A673 (cell line): ENCODE measurements around the gene SLC35G6. TPM values are rescaled to one million over a fixed set of nuclear protein-coding genes. Genes with fewer than 3 reads are reported as not detected.

ENCODE experiments used
- BruUV-seq: library from RNA; stranded (reverse); fragments of 400-500 nt; replicated peaks from 2 replicates; lab custom pipeline; 2021; lab: Mats Ljungman, UMichigan
- CTCF ChIA-PET: fragments of 300-600 bp; sonication (Branson Sonifier 250); formaldehyde crosslinking; loops from one replicate; lab custom pipeline; 2022; ENCODE audit warnings: antibody characterized with exemption; lab: Charles Lee
- POLR2A ChIA-PET: fragments of 300-600 bp; sonication (Branson Sonifier 250); formaldehyde crosslinking; loops from one replicate; lab custom pipeline; 2022; ENCODE audit warnings: antibody characterized with exemption; ENCODE audit not compliant: low non-redundant PET; lab: Charles Lee
- DNase-seq: peaks from one replicate; pipeline ENCODE4 v3.0.0-alpha.2; 2015; ENCODE audit warnings: low spot score
- H3K27ac ChIP-seq: fragments of 200-600 bp; sonication (generic); 2 replicates; pipeline ENCODE4 v1.5.1; 2016; ENCODE audit warnings: mixed run types, low read depth, mild to moderate bottlenecking, mixed read lengths, antibody characterized with exemption, low read length; ENCODE audit not compliant: poor library complexity, severe bottlenecking
- H3K27me3 ChIP-seq: fragments of 200-600 bp; sonication (generic); replicated peaks from 2 replicates; pipeline ENCODE4 v1.6.1; 2017; ENCODE audit warnings: mixed run types, low read depth, mild to moderate bottlenecking, mixed read lengths, antibody characterized with exemption, low read length; ENCODE audit not compliant: insufficient read depth, poor library complexity
- H3K36me3 ChIP-seq: fragments of 200-600 bp; sonication (generic); 2 replicates; pipeline ENCODE4 v1.6.1; 2016; ENCODE audit warnings: mixed run types, mild to moderate bottlenecking, mixed read lengths, antibody characterized with exemption, low read length; ENCODE audit not compliant: insufficient read depth, poor library complexity, severe bottlenecking
- H3K4me1 ChIP-seq: fragments of 200-600 bp; sonication (generic); 2 replicates; pipeline ENCODE4 v1.6.1; 2017; ENCODE audit warnings: mixed run types, mild to moderate bottlenecking, mixed read lengths, antibody characterized with exemption, low read length; ENCODE audit not compliant: insufficient read depth, poor library complexity, severe bottlenecking
- H3K4me3 ChIP-seq: fragments of 200-600 bp; sonication (generic); 2 replicates; pipeline ENCODE4 v1.5.1; 2016; ENCODE audit warnings: low read depth, mixed run types, mild to moderate bottlenecking, mixed read lengths, low read length; ENCODE audit not compliant: poor library complexity, severe bottlenecking
- H3K9me3 ChIP-seq: fragments of 200-600 bp; sonication (generic); 2 replicates; pipeline ENCODE4 v1.6.1; 2016; ENCODE audit warnings: mixed run types, low read depth, mild to moderate bottlenecking, mixed read lengths, antibody characterized with exemption, low read length; ENCODE audit not compliant: poor library complexity, severe bottlenecking
- CTCF ChIP-seq: fragments of 300-800, 200-600 bp; sonication (generic); conservative IDR thresholded peaks from 2 replicates; pipeline ENCODE4 v1.5.1; 2017; ENCODE audit warnings: low read depth, mild to moderate bottlenecking, antibody characterized with exemption, low read length, moderate library complexity, mixed read lengths
- EZH2 ChIP-seq: fragments of 200-600 bp; sonication (generic); IDR thresholded peaks from 2 replicates; pipeline ENCODE4 v1.6.1; 2017; ENCODE audit warnings: borderline replicate concordance, low read depth, mild to moderate bottlenecking, mixed read lengths, antibody characterized with exemption, low read length; ENCODE audit not compliant: poor library complexity, severe bottlenecking
- intact Hi-C: fragments of 100-400 bp; cut with micrococcal nuclease; formaldehyde crosslinking; loops from one replicate; pipeline ENCODE4 v1.10.0; 2022; ENCODE audit not compliant: unreplicated experiment
- total RNA-seq: library from RNA; stranded (reverse); gene quantifications from 2 replicates; pipeline ENCODE4 v1.2.3, GENCODE V29; 2021

SLC35G6 gene
- total RNA-seq, 1 experiment from 2014 or later = not detected

DNA sequence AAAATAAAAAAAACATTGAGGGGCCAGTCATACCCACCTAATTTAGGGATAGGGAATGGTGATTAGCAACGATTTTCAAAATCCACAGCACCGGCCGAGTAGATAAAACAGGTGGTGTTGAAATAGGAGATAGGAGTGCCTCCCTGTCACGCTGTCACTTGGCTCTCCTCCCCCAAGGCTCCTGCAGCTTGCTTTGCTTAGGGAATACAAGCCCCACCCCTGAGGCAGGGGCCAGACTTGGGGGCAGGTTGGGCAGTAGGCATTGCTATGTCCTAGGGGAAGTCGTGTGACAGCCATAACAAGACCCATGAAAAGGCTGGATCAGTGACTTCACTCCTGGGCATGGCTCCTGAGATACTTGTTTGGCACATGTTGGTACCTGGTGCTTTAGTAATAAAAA, 28.7 kb downstream of the SLC35G6 start:
- Histone ChIP-seq H3K4me3 (no peak overlapping the region), H3K36me3 (peaks cover 92% of the 10 kb centered on the region), H3K27ac (no peak overlapping the region), H3K4me1 (peaks cover 6% of the 10 kb centered on the region), H3K27me3 (no peaks in the 10 kb centered on the region), H3K9me3 (no peaks in the 10 kb centered on the region)
- no peak for DNase-seq
- intact Hi-C loops = no loop called here
- no peak for TF ChIP-seq EZH2
- TF ChIP-seq CTCF = no peak
- CTCF ChIA-PET = interaction anchor here (0.6 kb wide), 1 partner anchor 580 kb away, joined by 6 read pairs; no protein-coding TSS in a partner anchor
- POLR2A ChIA-PET = no interaction called here
- no TSS peak for BruUV-seq

- Histone ChIP-seq H3K9me3 (no peaks in the 10 kb centered on the region), H3K27me3 (no peaks in the 10 kb centered on the region), H3K4me1 (peaks cover 6% of the 10 kb centered on the region), H3K27ac (no peak overlapping the region), H3K36me3 (peaks cover 88% of the 10 kb centered on the region), H3K4me3 (no peak overlapping the region)
- no TSS peak for BruUV-seq
- intact Hi-C loops = no loop called here
- POLR2A ChIA-PET = no interaction called here
- no peak for DNase-seq
- TF ChIP-seq EZH2 (no peak), CTCF (no peak)
- CTCF ChIA-PET = no interaction called here
Measured at GRCh38 chr17:7511108-7511507, 29.9 kb downstream of the SLC35G6 start.

- ChIA-PET POLR2A (no interaction called here), CTCF (interaction anchor here (1.5 kb wide), 1 partner anchor 9 kb away, joined by 3 read pairs; no protein-coding TSS in a partner anchor)
- peaks cover 6% of the 10 kb centered on the region for H3K4me1 ChIP-seq
- no TSS peak for BruUV-seq
- peaks cover 78% of the 10 kb centered on the region for H3K36me3 ChIP-seq
- intact Hi-C loops = no loop called here
- no peaks in the 10 kb centered on the region for H3K9me3 ChIP-seq
- H3K4me3 ChIP-seq = no peak overlapping the region
- TF ChIP-seq EZH2 (no peak), CTCF (no peak)
- no peak overlapping the region for H3K27ac ChIP-seq
- H3K27me3 ChIP-seq = no peaks in the 10 kb centered on the region
- DNase-seq = no peak
Measured at GRCh38 chr17:7512105-7512504, 30.9 kb downstream of the SLC35G6 start.
